ENCODE results near the gene NPTN. TPM values are rescaled to one million over a fixed set of nuclear protein-coding genes. Genes with fewer than 3 reads are reported as not detected.
"Not testable (repeated sequence)": the region's sequence is repeated elsewhere in the genome, so short reads cannot be mapped to it uniquely, and the experiment has no call there.

Gene NPTN
- polyA plus RNA-seq, 1 donor: 77.3 TPM

DNA sequence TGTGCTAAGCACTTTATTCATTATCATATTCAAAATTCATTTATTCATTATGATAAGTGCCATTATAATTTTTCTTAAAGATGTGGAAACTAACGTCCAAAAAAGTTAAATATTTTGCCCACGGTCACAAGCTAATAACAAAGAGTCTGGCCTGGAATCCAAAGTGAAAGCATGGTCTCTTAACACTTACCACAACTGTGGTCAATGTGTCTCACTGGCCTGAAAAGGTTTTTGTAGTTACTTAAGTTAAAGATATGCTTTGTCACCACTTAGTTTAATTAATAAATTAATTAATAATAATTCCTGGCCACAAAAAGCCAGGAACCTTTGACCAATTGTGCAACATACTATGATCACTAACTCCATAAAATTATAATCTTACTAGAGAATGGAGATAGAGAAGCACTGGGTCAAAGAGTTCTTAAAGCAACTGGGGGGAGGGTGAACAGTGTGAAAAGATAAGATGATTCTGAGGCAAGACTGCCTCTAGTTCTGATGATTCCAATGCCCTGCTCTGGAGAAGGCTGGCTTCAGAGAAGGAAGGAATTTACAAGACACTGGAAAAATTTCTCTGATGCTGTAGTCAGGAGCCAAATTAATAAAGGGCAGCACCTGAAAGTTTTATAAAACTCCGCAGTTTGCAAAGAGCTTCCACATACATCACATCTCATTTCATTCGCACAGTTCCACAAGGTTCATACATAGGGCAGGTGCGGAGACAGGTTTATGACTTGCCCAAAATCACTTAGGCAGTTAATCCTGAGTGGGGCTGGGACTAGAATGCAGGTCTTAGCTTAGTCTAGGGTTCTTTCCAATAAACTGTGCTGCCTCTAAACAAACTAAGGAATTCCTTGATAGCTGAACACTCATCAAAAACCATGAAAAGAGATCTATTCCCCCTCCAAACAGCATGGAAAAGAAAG lies 32.5 kb downstream of the NPTN start:
- no peak for DNase-seq

DNA sequence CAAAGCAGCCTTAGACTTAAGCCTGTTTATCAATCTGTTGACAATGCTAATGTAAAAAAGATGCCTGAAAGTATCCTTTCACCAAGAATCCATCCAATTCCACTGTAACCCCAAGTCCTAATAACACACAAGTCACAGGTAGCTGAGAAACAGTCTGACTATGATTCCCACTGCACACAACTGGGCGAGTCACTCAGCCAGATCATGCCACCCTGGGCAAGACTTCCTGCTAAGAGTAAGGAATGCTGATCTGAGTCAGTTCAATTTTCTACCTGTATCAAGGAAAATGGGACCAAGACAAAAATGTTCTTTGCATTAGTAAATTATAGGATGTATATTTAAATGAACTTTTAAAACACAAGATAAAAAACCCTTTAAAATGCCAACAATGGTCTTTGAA lies 33.3 kb downstream of the NPTN start:
- DNase-seq: no peak

- no peak for DNase-seq
These were observed 34.5 kb downstream of the NPTN start for GRCh38 chr15:73598530-73599160.

DNA sequence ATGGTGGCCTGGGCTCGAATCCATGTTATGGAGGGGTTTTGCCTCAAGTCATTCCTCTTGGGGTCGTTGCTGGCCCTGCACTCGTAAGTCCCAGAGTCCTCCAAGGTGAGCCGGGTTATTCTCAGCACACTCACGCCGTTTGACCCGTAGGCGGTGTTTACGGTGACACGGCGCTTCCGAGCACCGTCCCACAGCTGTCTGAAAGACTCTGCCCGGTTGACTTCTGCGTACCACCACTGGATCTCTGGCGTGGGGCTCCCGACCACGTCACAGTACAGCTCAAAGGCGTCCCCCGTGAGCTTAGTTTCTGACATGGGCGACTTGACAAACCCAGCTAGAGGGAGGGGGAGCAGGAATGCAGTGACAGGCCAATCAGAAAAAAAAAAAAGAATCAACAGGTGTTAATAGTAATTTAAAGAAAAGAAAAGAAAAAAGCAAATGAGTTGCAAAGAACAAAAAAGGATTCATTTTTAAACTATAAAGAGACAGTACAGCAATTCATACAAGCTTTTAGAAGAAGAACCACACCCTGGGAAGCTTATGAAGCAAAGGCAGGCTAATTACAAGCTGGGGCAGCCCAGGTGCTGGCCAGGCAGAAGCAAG lies 36.1 kb downstream of the NPTN start:
- no peak for DNase-seq

DNA sequence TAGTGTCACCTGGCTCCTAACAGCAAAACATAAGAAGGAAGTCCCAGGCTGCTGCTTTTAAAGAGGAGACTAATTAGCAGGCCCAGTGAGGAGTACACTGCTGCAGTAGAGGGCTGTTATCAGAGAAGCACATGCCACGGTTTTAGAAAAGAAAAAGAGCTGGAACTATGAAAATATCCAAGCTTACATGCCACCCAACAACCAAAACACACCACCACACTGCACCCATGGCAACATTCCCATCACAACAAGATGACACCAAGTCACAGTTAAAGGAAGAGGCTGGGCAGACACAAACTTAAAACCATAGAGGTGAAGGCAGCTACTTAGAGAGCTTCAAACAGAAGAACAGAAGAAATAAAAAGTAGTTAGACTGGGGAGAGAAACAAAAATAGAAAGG lies 37.0 kb downstream of the NPTN start:
- DNase-seq: no peak

DNA sequence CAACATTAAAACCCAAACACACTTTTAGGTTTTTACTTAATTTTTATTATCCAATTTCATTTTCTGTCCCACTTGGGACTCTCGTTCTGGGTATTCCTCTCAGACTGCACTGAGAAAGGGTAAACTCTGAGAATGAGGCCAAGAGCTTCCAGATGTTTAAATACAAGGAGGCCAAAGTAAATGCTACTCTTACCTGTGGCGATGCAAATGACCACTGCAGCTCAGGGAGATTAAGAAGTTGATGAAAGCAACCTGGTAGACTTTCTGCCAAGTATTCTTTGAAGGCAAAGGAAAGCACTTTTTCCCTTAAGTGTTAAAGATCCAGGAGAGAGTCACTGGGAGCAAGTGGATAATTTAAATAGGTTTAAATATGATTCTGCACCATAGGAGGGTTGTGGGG lies 39.1 kb downstream of the NPTN start:
- DNase-seq: no peak

GRCh38 chr15:73593304-73594074 lies 39.7 kb downstream of the NPTN start:
- DNase-seq: peak; percentile 70

- no peak for DNase-seq
These were observed 42.9 kb downstream of the NPTN start for GRCh38 chr15:73590263-73590662.

DNA sequence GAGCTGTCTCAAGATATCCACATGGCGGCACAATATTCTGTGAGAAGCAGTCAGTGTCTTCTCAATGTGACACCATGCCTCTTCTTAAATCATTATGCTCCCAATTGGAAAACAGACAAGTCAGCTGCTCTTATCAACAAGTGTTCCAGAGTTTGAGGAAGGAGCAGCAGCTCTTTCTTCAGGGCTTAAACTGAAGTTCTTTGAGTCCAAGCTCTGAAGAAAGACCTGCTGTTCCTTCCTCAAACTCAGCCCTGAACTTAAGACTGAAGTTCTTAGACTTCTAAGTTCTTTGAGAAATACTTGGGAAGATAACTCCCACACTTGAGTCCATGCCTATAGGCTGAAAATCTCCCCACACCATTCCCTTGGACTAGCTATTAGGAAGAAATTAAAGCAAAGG lies 43.4 kb downstream of the NPTN start:
- no peak for DNase-seq

GRCh38 chr15:73585871-73586654 lies 47.1 kb downstream of the NPTN start:
- DNase-seq: no peak

DNA sequence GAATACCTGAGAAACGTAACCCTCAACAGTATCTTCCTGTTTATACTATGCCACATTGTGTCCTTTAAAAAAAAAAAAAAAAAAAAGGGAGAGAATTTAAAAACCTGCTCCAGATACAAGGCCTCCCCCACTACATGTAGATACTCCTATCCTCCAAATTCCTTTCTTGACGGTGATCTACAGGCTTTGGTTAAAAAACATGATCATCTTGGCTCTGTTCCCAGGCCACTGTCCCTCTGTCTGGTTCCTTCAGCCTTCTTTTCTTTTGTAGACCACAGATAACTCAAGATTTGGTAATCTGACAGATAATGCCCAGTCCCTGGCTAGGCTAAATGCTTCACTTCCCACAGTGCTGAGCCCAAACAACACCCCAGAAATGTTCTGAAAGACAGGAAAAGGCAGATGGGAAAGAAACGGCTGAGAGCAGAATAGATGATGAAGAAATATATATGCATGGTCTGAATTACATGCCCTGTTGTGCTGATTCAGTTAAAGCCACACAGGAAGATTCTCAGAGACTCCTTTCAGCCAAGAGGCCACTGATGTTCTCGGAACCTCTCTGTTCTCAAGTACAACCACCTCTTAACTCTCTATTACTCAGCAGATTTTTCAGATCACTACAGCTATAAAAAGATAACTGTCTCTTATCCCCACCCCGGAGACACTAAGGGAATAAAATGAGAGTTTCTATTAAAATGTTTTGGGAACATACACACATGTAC lies 48.3 kb downstream of the NPTN start:
- no peak for DNase-seq

- no peak for DNase-seq
These were observed 49.6 kb downstream of the NPTN start for GRCh38 chr15:73583544-73583943.

- no peak for DNase-seq
These were observed 50.3 kb downstream of the NPTN start for GRCh38 chr15:73582851-73583379.

DNA sequence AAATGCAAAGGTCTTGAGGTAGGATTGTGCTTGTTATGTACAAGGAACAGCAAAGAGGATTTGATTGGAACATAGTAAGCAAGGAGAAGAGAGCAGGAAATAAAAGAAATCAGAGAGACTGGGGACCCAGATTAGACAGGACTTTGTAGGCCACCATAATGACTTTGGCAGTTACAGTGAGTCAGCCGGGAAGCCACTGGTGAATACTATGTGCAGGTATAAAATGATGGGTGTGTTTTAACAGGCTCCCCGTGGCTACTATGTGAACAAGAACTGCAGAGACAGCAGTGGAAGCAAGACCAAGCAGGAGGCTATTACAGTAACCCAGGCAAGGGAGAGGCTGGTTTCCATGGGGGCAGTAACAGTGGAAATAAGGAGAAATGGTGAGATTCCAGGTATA lies 55.2 kb downstream of the NPTN start:
- DNase-seq: no peak

DNA sequence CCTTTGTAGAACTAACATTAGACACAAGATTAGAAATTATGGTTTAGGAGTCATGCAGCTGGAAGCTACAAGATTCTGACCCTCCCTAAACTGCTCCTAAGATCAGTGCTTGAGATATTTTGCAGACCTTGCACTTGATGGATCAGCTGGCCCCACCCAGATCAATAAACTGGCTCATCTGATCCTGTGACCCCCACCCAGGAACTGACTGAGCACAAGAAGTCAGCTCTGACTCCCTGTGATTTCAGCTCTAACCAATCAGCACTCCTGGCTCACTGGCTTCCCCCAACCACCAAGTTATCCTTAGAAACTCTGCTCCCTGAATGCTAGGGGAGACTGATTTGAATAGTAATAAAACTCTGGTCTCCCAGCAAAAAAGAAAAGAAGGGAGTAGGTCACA lies 55.6 kb downstream of the NPTN start:
- DNase-seq: not testable (repeated sequence)

DNA sequence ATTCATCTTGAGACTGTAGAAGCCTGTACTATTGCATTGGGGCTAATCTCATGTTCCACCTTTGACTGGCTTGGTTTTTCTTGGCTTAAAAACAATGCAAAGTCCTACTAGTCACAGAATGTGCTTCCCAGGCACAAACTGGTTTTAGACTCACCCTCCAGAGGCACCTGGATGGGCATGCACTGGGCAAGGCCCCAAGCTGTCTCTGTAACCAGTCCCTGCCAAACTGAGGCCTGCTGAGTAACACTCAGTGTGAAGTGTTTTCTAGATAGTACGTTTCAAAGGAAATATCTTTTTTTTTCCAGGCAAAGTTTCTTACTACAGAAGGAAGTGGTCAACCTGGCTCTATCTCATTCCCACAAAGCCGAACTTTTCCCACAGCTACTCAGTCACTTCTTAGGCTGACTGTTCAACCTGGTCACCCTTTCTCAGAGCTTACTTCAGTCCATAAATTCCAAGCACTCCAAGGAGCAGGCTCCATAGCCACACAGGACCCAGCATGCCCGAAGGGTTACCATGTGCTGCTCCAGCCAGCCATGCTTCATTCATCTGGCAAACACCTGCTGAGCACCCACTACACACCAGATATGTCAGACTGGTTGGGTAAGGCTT lies 57.4 kb downstream of the NPTN start:
- DNase-seq: no peak

GRCh38 chr15:73573572-73573971 lies 59.6 kb downstream of the NPTN start:
- DNase-seq: no peak

DNA sequence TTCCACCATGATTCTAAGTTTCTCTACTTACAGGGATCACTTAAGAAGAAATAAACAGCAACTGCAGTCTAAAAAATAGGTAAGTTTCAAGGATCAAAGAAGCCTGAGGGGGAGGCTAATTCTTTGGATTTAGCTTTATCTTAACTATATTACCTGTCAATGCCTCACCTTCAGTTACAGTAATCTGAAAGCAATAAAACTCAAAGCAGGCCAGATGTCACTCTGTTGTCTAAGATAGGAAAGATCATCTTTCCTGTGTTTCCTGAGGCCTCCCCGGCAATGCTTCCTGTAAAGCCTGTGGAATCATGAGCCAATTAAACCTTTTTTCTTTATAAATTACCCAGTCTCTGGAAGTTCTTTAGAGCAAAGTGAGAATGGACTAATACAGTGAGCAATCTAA lies 60.2 kb downstream of the NPTN start:
- DNase-seq: no peak

DNA sequence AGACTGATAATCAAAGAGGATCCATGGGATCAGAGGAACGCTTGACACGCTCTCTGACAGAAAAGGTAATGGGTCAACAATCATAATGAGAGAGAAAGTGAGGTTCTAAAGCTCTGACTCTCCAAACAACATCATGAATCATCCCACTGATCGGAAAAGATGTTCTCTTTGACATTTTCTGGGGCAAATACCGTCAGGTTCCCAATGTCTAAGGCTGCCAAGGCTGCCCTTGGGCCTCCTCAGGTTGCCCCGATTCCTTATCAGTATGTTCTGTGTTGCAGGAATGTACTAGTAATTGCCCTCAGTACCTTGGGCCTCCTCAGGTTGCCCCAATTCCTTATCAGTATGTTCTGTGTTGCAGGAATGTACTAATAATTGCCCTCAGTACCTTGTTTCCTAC lies 60.9 kb downstream of the NPTN start:
- no peak for DNase-seq

GRCh38 chr15:73571346-73571745 lies 61.8 kb downstream of the NPTN start:
- no peak for DNase-seq

All from hindlimb muscle (tissue), 1 donor.